ENCODE data around the gene BICRAL. TPM values are rescaled to one million over a fixed set of nuclear protein-coding genes. Genes with fewer than 3 reads are reported as not detected.

Gene BICRAL
- total and polyA plus RNA-seq, 9 of the 15 experiments (the other 6 are each of a cell fraction or from before 2014, with no cell fraction given) = 1.2 to 11.9 (median 5.6) TPM

DNA sequence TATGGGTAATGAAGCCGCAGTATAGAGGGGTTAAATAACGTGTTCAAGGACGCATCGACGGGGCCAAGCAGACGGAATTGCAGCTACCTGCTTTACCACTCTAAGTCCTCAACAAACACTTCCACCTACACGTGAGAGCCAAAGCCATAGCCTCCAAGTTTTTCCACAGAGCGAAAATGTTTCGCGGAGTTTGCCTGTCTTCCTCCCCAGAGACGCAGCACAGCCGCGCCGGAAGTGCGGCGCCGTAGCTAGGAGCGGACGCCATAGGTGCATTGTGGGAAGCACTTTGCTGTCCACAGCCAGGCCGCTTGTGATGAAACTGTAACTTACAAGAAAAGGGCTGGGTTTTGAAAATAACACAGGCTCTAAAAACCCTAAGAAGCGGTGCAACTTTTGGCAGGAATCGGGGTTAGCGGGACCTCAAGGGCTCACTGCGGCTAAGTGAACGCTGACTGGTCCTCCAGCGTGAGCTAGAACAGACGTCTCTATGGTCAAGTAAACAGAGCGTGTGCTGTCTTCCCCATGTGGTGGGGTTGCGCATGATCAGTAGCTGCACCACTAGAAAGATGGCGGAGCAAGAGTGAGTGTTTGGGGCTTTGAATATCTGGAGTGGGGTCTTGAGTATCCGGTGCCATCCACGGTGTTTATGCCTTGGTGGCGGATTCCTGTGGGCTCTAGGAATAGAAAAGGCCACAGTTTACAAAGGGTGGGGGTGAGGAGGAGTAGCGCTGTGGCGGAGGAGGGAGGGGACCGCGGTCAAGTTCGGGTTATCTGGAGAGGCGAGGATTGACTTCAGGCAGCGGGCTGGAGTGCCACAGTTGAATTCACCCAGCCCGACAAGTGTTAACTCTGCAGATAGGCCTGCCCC, 97.8 kb downstream of the BICRAL start, which contains the start of gene RPL7L1 (continued):
- 0 out of 2 replicates have a peak, but pooled peaks have one; percentile 51 for TF ChIP-seq CBX1 (IDR thresholded peaks at IDR 0.05; ENCODE audit: low read depth)
- TF ChIP-seq HEY1 (CRISPR knock-in tag; IDR thresholded peaks at IDR 0.05; ENCODE audit: borderline replicate concordance) = no peak
- TF ChIP-seq COPS2 (conservative IDR thresholded peaks at IDR 0.05) = no peak
- no peak for TF ChIP-seq HSF4 (CRISPR knock-in tag; IDR thresholded peaks at IDR 0.05; ENCODE audit: borderline replicate concordance)
- TF ChIP-seq BRD9 (IDR thresholded peaks at IDR 0.05; ENCODE audit: low read depth, partially characterized antibody) = peak; percentile 100
- TF ChIP-seq SIRT6 (IDR thresholded peaks at IDR 0.05; ENCODE audit: low read depth, low read length) = no peak
- no peak for TF ChIP-seq CEBPZ (IDR thresholded peaks at IDR 0.05; ENCODE audit: borderline replicate concordance, low read depth, low read length)
- peak; percentile 86 for TF ChIP-seq HCFC1 (IDR thresholded peaks at IDR 0.05; ENCODE audit: low read depth, low read length)
- TF ChIP-seq ZFPM2 (CRISPR knock-in tag; IDR thresholded peaks at IDR 0.05) = no peak
- peak; percentile 41 for TF ChIP-seq NFIC (IDR thresholded peaks at IDR 0.05)
- TF ChIP-seq, protein P1, sequence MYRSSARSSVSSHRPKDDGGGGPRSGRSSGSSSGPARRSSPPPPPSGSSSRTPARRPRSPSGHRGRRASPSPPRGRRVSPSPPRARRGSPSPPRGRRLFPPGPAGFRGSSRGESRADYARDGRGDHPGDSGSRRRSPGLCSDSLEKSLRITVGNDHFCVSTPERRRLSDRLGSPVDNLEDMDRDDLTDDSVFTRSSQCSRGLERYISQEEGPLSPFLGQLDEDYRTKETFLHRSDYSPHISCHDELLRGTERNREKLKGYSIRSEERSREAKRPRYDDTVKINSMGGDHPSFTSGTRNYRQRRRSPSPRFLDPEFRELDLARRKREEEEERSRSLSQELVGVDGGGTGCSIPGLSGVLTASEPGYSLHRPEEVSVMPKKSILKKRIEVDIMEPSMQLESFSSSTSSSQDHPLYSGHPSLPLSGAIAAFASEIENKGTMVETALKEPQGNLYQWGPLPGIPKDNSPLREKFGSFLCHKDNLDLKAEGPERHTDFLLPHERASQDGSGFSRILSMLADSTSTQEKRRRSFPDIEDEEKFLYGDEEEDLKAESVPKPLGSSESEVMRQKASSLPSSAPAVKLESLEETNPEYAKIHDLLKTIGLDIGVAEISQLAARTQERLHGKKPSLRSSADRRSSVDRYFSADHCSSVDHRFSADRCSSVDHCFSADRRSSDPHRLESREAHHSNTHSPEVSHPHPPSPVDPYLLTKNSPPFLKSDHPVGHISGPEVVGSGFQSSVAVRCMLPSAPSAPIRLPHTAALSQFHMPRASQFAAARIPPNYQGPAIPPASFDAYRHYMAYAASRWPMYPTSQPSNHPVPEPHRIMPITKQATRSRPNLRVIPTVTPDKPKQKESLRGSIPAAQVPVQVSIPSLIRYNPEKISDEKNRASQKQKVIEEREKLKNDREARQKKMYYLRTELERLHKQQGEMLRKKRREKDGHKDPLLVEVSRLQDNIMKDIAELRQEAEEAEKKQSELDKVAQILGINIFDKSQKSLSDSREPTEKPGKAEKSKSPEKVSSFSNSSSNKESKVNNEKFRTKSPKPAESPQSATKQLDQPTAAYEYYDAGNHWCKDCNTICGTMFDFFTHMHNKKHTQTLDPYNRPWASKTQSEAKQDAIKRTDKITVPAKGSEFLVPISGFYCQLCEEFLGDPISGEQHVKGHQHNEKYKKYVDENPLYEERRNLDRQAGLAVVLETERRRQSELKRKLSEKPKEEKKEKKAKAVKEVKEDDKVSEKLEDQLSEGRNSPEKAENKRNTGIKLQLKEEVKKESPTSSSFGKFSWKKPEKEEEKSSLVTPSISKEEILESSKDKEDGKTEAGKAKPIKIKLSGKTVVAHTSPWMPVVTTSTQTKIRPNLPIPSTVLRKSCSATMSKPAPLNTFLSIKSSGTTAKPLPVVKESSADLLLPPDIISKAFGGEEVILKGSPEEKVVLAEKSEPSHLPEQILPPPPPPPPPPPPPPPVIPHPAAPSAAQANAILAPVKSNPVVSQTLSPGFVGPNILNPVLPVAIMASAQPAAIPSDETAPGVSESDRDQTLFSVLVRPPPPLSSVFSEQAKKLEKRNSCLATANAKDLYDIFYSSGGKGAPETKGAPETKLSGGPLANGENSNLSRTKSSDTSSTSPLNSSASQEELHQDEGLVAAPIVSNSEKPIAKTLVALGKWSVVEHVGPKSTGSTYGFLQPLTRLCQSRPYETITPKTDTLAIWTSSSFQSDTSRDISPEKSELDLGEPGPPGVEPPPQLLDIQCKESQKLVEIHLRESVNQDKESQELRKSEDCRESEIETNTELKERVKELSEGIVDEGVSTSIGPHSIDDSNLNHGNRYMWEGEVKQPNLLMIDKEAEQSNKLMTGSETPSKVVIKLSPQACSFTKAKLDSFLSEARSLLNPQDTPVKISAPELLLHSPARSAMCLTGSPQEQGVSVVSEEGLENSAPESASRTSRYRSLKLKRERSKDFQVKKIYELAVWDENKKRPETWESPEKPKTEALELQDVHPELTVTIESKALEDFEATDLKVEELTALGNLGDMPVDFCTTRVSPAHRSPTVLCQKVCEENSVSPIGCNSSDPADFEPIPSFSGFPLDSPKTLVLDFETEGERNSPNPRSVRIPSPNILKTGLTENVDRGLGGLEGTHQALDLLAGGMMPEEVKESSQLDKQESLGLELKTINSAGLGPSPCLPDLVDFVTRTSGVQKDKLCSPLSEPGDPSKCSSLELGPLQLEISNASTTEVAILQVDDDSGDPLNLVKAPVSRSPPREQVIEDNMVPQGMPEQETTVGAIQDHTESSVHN (IDR thresholded peaks at IDR 0.05; ENCODE audit: borderline replicate concordance in 1 of 2, low read depth in 1 of 2) = peak in 1 of 2 experiments; percentile 96; a peak in 2 of 4 replicates
- TF ChIP-seq MTA3 (IDR thresholded peaks at IDR 0.05; ENCODE audit: borderline replicate concordance) = peak; percentile 61; the same call in 1 of the 2 replicates
- 0 out of 2 replicates have a peak, but pooled peaks have one; percentile 11 for TF ChIP-seq HES1 (IDR thresholded peaks at IDR 0.05; ENCODE audit: low read depth)
- no peak for TF ChIP-seq TFAM (CRISPR knock-in tag; conservative IDR thresholded peaks at IDR 0.05)
- TF ChIP-seq SPI1 (IDR thresholded peaks at IDR 0.05; ENCODE audit: borderline replicate concordance, low read depth, low read length) = peak; percentile 61; the same call in 1 of the 2 replicates

Measured in K562 (cell line).